SKM-1 treated with dmso at 0.1 percent for 144 hours (cell line): Measurements from ENCODE around the gene OGDH.

Experiments
- DNase-seq: peaks from one replicate; lab custom pipeline; 2025; ENCODE audit not compliant: unreplicated experiment; lab: John Stamatoyannopoulos, UW

OGDH gene

DNA sequence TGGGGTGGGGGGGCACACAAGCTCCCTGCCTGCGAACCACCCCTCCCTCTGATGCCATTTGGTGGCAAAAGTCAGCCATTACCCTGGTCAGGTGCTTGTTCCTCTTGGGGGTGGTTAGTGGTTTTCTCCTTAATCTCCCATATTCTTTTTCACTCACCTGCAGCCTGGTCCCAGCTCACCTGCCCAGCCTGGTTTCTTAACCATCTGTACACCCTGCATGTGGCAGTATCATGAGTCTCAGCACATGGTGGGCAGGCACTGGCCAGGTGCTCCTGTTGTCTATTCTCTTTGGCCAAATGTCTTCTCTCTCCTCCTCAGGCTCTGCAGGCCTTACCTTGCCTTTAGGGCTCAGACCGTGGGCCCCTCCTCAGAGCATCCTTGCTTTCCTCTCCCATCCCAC is 30.5 kb downstream of the OGDH start:
- DNase-seq: no peak

DNA sequence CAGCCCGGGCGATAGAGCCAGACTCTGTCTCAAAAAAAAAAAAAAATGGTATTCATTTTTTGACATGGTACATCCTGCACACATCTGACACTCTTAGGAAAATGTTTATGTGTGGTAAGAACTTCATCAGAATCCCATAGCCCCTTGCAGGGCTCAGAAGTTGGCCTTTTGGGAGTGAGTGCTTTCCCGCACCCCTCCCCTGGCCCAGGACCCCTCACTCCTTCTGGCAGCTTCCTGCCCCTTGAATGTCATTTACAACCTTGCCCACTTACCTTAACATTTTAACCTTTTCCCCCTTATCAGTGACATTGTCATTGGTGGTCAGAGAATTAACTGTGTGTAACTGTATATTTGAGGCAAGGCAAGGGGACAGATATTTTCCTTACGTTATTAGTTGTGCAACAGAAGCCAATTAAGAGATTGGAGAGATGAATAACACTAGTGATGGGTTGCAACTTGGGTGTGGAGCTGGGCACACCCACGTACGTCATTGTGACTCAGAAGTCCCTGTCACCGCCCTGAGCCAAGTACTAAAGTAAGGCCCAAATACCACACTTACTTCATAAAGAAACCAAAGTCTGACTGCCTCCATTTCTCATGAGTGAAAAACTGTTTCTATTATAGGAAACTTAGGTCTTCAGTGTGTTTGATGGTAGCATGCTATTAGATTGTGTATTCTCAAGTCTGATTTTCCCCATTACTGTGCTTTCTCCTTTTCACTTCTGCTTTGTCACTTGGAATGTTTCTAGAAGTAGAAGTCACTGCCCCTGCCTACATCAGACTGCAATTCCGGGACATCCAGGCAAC is 31.6 kb downstream of the OGDH start:
- DNase-seq: no peak

DNA sequence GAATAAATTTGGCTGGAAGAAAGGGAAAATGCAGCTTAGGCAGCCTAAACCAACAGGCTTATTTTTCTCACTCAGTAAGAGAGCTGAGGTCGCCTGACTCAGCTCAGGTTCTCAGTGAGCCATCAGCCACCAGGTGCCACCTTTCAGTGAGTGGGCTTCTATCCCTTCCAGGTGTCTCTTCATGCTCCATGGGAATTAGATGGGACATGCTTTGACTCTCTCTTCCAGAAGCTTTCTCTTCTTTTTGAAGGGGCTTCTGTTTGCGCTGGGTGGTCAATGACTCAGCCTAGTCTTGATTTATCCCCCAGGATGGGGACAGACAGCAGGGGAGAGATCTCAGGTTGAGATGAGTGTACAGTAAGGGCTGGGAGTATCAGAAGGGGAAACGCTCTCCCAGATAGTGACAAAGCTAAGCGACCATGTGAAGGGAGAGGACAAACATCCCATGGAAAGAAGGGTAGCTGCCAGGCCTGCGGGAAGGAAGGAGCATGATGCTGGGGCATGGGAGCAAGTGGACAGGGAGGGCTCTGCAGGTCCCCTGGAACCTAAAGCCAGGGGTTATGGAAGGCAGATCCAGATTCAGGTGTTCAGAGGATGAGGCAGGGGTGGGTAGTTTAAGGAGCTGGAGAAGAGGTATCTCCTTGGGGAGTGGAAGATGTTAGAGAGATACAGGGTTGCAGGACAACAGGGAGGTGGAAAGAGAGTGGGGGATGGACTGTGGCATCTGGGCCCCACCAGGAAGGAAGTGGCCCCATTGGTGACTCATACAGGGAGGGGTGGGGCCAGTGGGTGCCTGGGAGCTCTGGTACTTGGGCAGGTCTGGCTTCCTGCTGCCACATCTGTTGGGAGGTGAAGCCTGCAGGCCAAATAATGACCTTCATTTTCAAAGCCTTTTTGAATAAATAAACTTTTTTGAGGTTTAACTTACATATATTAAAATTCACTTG is 32.5 kb downstream of the OGDH start:
- DNase-seq: peak; percentile 87

DNA sequence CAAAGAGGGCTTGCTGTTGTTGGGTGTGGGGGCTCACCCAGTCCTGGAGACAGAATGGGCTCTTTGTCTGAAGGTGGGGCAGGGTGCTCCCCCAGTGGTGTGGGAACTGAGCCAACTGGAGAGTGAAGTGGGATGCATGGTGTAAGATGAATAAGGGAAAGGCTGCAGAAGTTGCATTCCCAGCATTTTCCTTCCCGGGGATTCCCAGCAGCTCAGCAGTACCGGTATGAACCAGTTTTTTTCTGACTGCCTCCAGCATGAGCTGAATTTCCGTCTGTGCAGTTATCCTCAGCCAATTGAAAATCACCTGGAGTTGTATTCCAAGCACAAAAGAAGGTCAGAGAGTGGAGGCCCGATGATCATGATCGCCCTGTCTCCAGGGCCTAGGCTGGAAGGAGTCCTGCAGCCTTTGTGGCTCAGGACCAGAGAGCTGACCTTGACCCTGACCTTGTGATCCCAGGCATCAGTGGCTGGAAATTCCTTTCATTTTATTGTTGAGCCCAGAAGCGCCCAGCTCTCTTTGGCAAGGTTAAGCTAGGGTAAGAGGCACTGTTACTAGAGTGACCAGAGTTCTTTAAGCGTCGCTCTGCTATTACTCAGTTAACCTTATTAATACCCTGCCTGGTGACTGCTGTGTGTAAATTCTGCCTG is 33.4 kb downstream of the OGDH start:
- DNase-seq: no peak

DNA sequence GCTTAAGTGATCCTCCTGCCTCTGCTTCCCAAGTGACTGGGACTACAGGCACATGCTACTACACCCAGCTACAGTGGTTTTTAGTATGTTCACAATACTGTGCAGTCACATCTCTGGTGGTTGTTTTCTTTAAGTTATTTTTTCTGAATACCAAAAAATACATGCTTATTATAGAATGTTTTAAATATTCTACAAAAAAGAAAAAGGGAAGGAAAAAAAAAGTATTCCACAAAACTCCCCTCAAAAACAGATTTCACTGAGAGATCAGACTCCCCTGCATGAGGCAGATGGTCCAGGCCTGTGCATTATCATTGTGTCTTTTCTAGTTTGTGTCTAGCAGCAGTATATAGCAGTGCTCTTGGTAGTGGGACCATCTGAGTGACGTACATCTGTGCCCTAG is 36.8 kb downstream of the OGDH start:
- no peak for DNase-seq

DNA sequence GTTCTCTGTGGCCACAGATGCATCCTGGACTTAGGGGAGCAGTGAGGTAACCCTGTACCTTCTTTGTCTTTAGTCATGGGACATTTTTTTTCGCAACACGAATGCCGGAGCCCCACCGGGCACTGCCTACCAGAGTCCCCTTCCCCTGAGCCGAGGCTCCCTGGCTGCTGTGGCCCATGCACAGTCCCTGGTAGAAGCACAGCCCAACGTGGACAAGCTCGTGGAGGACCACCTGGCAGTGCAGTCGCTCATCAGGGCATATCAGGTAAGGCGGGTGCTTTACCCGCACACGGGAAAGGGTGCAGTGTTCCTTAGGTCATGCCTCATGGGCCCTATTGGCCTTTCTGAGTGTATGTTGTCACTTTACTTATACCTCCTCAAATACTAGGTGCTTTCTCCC is 38.8 kb downstream of the OGDH start:
- DNase-seq: no peak

DNA sequence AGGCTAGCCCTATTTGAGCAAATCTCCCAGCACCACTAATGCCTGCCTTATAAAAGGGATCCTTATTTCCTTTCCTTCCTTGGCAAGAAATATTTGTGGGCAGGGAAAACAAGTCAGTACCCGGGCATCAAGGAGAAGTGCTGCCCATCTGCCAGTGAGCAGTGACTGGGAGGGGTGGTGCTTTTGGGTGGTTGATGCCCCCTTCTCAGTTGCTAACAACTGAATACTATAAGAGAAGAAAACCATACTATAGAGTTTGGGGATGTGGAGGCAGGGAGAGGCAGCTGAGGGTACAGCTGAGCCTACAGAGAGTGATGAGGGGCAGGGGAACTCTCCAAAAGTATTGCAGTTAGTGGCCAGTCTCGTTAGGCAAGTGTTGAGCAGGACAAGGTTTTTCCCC is 39.3 kb downstream of the OGDH start:
- DNase-seq: no peak

DNA sequence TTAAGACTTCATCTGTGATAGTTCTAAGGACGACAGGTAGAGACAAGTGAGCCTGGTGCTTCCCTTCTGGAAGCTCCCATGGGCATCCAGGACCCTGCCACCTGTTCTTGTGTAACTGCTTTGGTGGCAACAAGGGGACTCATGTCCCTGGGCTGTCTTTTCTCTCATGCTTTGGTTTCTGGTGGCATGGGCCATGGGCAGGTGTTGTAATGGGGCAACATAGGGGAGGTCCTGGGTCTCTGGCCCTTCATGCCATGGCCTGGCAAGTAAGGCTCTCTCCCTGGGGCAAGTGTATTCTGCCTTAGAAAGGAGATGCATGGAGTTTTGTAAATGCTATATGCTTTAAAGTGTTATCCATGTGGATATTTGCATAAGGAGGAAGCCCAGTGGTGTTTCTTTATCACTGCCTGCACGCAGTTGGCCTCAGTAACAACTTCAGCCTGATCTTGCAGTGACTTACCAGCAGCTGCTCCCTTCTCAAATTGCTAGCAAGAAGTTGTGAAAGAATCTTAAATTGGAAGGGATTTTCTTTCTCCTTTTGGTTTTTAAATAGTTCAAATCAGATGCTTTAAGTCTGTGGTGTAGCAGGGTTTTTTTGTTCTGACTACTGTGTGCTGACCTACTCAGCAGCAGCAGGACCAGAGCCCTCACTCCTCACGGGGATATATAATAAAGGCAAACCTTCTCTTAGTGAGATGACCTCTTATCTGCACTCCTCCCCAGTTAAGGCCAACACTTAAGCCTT is 39.9 kb downstream of the OGDH start:
- no peak for DNase-seq

DNA sequence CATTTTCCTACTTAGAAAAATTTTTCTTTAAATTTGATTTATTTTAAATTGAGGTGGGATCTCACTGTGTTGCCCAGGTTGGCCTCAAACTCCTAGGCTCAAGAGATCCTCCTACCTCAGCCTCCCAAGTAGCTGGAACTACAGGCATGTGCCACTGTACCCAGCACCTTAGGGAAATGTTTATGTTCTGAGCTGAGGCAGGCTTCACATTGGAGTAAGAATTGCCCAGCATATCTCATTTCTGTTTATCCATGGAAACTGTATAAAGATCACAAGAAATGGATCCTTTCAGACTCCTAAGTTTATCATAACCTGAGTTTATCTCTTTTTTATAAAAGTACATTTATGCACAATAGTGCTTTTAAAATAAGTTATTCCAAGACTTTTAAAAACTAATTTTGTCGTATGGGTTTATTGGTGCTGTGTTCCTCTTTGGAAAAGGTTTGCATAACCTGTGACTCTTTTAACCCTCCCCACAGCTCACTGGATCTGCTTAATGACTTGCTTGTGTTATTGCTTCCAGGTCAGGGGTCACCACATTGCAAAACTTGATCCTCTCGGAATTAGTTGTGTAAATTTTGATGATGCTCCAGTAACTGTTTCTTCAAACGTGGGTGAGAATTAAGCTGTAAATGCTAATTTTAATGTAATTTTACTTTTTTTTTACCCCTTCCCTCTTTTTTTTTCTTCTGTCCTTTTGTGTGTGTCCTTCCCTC is 40.7 kb downstream of the OGDH start:
- no peak for DNase-seq

DNA sequence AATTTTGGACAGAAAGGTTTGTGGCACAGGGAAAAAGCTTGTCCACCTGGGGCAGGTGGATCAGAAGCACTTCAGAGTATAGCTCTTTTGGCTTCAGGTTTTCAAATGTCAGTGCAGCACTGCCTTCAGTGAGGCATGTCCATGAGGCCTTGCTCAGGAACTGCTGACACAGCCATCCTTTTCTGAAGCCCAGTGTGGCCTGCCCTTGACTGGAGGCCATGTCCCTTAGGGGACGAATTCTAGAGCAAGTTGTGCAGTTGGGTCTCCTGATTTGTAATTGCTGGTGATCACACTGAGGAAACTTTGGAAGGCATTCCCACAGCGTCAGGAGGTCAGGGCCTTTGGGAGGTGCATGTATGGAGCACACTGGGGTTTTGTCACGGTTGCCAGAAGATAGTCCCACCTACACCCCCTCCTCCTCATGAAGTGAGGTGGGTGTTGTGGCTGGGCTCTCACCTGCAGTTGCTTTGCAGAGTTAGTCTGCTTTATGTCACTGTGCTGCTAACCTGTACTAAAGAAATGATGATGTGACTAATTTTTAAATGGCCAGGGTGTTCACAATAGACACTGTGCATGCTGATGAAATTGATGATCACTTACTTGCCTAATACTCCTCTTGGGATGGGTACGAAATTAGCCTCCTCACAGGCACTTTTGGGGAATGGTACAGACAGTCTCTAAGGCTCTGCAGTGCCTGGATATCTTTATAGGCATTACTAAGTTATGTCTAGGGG is 41.7 kb downstream of the OGDH start:
- DNase-seq: no peak

DNA sequence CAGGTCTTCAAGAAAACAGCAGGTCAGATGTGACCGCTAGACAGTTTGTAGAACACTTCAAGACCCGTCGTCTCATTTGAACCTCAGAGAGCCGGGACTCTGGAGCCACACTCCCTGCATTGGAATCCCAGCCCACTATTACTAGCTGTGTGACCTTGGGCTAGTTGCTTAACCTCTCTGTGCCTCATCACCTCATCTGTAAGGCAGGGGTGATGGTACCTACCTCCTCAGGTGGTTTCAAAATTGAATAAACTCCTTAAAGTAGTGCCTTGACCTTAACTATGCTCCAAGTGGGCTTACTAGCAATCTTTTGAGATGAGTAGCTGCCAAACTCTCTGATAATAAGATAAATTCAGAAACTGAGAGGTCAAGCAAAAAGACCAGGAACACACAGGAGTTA is 43.8 kb downstream of the OGDH start:
- DNase-seq: no peak

DNA sequence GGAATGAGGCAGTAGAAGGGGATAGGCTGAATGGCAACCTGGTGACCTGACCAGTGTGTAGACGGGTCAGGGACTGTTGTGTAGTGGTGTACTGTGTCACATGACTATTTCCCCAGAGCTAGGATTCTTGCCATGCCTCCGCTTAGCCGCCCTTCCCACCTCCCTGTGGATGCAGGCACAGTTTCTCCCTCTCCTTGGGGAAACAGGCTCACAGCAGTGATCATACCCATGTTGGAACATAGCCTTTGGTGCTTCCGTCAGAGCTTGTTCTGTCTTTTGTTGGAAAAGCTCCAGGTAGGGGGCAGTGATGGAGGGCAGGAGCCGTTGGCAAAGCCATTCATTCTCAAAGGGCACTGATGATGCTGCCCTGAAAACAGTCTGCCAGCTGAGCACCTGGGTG is 44.3 kb downstream of the OGDH start:
- no peak for DNase-seq

DNA sequence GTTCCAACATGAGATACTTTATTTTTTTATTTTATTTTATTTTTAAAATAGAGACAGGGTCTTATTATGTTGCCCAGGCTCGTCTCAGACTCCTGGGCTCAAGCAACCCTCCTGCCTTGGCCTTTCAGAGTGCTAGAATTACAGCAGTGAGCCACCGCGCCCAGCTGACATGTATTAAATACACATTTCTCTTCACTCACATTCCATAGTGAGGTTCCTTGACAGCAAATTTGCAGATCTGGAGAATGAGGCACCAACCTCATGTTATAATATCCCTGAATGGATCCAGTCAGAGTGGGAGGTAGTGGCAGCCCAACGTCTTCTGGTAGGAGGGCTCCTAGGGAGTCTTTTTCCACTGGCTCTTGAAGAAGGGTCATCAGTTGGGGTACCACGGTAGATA is 46.1 kb downstream of the OGDH start:
- no peak for DNase-seq

DNA sequence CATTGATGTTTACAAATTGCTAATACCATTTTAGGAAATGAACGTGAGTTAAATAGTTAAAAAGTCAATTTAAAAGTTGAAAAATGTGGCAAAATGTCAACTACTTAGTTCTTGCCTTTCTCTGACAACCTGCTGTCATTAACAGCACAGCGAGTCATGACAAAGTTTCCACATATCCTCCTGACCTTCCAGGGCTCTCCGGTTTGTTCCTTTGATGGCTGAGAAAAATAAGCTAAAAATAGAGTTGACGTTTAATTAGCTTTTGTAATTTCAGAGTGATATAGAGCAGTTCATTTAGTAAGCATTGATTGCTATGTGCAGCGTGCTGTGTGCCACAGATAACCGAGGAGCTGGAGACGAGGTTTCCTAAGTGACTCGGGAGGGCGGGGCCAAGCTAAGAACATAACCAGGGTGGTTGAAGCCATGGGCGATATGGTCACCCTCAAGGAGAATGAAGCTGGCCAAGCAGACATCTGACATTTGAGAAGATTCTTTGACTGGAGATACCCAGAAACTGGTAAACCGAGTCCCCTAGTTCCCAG is 47.9 kb downstream of the OGDH start:
- no peak for DNase-seq

DNA sequence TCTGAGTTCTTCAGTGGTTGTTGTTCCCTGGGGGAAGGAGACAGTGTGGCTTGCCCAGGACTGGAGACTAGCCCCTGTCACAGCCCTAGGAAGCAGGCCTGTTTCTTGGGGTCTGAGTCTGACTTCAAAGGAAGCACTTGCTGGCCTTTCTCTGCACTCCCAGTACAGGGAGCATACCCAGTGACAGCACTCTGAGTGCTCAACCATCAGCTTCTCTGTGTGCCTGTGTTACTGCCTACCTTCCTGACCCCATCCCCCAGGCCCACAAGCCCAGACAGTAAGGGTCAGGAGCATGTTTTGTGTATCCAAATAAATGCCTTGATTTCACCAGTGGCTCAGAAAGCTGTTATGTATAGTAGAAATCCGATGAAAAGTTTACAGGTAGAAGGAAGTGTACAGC is 48.9 kb downstream of the OGDH start:
- no peak for DNase-seq

DNA sequence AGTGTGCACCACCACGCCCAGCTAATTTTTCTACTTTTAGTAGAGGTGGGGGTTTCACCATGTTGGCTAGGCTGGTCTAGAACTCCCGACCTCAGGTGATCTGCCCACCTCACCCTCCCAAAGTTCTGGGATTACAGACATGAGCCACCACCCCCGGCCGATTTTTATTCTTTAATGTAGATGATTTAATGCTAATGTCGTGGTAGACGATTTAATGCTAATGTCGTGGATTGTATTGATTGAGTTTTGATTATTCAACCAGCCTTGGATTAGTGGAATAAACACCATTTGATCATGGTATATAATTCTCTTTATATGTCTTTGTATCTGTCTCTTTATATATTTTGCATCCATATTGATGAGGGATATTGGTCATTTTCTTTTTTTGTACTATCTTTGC is 52.6 kb downstream of the OGDH start:
- DNase-seq: no peak

DNA sequence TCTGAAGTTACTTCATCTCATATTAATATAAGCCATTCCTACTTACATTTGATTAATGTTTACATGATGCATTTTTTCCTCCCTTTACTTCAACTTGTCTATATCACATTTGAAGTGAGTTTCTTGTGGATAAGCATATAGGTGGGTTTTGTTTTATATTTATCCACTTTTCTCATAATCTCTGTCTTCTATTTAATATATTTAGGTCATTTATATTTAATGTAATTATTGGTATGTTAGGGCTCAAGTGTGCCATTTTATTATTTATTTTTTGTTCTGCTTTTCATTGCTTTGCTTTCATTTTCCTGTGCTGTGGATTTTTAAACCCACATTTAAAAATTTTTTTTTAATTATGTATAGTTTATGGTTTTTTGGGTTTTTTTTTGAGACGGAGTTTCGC is 54.8 kb downstream of the OGDH start:
- no peak for DNase-seq

DNA sequence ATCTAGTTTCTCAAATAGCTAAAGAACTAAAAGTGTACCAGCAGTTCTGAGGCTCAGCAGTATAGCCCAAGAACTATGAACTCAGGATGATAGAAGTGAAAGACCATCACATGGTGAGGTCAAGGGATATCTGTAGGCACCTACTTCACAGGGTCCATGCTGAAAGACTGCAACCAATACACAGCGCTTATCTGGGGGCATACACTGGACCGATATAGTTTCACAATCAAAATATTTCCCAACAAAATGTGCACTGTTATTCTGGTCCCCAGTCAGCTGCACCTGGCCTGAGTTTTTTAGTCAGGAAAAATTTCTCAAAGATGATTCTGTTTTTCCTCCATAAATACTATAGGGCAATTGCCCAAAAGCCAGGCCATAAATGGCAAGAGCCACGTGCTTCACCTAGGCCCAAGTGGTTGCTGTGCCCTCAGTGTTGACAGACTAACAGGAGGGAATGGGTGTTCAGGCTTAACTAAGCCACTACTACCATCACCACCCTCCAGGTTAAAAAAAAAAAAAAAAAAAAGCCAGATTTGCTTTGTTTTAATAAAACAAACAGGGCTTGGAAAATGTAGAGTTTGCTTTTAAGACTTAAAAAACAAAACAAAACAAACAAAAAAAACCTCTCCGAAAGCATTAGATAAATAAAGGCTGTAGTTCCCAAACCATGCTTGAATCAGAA is 58.5 kb downstream of the OGDH start:
- DNase-seq: no peak
